ENCODE results near the gene FOCAD.

The FOCAD gene

DNA sequence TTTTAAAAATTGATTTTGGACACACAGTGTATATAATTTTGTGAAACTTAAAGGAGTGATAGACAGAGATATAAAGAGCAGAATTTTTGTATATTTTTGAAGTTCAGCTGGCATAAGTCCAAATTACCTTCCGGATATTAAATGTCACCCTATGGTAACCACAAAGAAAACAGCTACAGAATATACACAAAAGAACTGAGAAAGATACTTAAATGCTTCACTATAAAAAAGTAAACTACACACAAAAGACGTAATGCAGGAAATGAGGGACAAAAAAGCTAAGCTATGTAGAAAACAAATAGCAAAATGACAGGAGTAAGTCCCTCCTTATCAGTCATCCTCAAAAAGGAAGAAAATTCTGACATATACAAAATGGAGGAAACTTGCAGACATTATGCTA, 318.0 kb downstream of the FOCAD start:
- no peaks in the 10 kb centered on the region for H3K79me2 ChIP-seq (ENCODE audit: control insufficient read depth, low read length)
- TF ChIP-seq, protein P1, sequence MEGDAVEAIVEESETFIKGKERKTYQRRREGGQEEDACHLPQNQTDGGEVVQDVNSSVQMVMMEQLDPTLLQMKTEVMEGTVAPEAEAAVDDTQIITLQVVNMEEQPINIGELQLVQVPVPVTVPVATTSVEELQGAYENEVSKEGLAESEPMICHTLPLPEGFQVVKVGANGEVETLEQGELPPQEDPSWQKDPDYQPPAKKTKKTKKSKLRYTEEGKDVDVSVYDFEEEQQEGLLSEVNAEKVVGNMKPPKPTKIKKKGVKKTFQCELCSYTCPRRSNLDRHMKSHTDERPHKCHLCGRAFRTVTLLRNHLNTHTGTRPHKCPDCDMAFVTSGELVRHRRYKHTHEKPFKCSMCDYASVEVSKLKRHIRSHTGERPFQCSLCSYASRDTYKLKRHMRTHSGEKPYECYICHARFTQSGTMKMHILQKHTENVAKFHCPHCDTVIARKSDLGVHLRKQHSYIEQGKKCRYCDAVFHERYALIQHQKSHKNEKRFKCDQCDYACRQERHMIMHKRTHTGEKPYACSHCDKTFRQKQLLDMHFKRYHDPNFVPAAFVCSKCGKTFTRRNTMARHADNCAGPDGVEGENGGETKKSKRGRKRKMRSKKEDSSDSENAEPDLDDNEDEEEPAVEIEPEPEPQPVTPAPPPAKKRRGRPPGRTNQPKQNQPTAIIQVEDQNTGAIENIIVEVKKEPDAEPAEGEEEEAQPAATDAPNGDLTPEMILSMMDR (IDR thresholded peaks at IDR 0.05; ENCODE audit: low read depth, low read length, poor library complexity, severe bottlenecking), result no peak
- no peak for TF ChIP-seq EZH2phosphoT487 (IDR thresholded peaks at IDR 0.05; ENCODE audit: borderline replicate concordance, low read length)
- H3K4me1 ChIP-seq (ENCODE audit: control insufficient read depth, low read length), result peaks cover 10% of the 10 kb centered on the region
- H4K20me1 ChIP-seq (ENCODE audit: control insufficient read depth, insufficient read depth, low read depth, low read length), result no peaks in the 10 kb centered on the region
- H3K27me3 ChIP-seq (ENCODE audit: control insufficient read depth, low read length), result no peaks in the 10 kb centered on the region
- no peak overlapping the region for H3K4me2 ChIP-seq (ENCODE audit: low read length)
- peaks cover 3% of the 10 kb centered on the region; the same call in 1 of the 2 replicates for H3F3A ChIP-seq (ENCODE audit: control insufficient read depth, insufficient read depth)
- no peak overlapping the region for H3K27ac ChIP-seq (ENCODE audit: low read depth, low read length)
- no peaks in the 10 kb centered on the region for H3K9me2 ChIP-seq (replicated peaks; ENCODE audit: control insufficient read depth, low read length)
- no peaks in the 10 kb centered on the region for H3K36me3 ChIP-seq (ENCODE audit: control insufficient read depth, low read length)
- H3K4me3 ChIP-seq (ENCODE audit: low read length), result no peak overlapping the region
- no peaks in the 10 kb centered on the region for H3K9me3 ChIP-seq (ENCODE audit: control insufficient read depth, insufficient read depth, low read length)

DNA sequence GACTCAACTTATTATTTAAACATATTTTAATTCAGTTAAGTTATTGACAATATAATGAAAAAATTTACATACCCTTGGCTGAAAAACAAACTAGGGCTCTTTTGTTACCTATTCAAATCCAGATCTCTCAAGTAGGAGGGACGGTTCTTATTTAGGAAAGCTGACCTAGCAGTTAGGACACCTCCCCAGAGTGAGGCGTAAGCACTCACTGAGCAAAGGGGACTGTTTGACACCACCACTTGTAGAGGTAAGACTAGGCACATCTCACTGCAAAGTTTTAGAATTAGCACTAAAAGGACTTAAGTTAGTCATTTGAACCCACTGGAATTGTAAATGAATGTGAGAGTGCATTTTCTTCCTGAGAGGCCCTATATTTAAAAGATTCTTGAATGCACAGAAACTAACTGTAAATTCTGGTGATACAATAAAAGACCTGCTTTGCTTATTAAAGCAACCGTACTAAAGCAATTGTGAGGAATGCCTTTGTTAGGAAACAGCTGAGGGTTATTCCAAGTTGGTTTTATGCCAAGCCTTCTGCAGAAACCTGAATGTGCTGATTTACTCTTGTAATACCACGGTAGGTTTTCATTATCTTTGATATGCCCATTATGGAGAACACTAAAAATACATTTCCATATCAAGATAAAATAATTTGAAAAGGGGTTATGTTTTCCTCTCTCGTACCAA, 331.2 kb downstream of the FOCAD start:
- no peaks in the 10 kb centered on the region for H3F3A ChIP-seq (ENCODE audit: control insufficient read depth, insufficient read depth)
- no peak overlapping the region for H3K4me2 ChIP-seq (ENCODE audit: low read length)
- no peaks in the 10 kb centered on the region for H3K79me2 ChIP-seq (ENCODE audit: control insufficient read depth, low read length)
- peaks cover 12% of the 10 kb centered on the region for H3K4me1 ChIP-seq (ENCODE audit: control insufficient read depth, low read length)
- no peaks in the 10 kb centered on the region for H3K9me2 ChIP-seq (replicated peaks; ENCODE audit: control insufficient read depth, low read length)
- no peak overlapping the region for H3K27ac ChIP-seq (ENCODE audit: low read depth, low read length)
- no peak overlapping the region for H3K4me3 ChIP-seq (ENCODE audit: low read length)
- no peaks in the 10 kb centered on the region for H3K9me3 ChIP-seq (ENCODE audit: control insufficient read depth, insufficient read depth, low read length)
- TF ChIP-seq, protein P1 (IDR thresholded peaks at IDR 0.05; ENCODE audit: low read depth, low read length, poor library complexity, severe bottlenecking), result no peak
- no peak for TF ChIP-seq EZH2phosphoT487 (IDR thresholded peaks at IDR 0.05; ENCODE audit: borderline replicate concordance, low read length)
- H3K36me3 ChIP-seq (ENCODE audit: control insufficient read depth, low read length), result no peaks in the 10 kb centered on the region
- H3K27me3 ChIP-seq (ENCODE audit: control insufficient read depth, low read length), result no peaks in the 10 kb centered on the region
- H4K20me1 ChIP-seq (ENCODE audit: control insufficient read depth, insufficient read depth, low read depth, low read length), result no peaks in the 10 kb centered on the region

DNA sequence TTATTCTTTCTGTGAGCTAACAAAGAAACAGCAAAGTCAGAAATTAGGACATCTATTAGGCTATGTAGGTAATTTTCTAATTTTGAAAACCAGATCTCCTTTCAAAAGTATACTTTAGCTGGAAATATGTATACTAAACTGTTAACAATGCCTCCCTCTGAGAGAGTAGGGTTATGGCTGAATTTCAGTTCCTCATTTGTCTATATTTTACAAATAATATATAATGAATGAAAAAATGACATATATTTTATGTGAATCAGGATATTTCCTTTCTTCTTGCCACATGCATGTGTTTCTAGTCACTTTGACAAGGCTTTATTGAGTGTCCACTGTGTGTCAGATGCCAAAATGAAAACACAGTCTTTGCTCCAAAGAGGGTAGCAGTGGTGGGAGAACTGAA, 331.9 kb downstream of the FOCAD start:
- no peak for TF ChIP-seq EZH2phosphoT487 (IDR thresholded peaks at IDR 0.05; ENCODE audit: borderline replicate concordance, low read length)
- TF ChIP-seq, protein P1 (IDR thresholded peaks at IDR 0.05; ENCODE audit: low read depth, low read length, poor library complexity, severe bottlenecking), result no peak
- H3K4me2 ChIP-seq (ENCODE audit: low read length), result no peak overlapping the region

More for the DNA sequence above, 331.9 kb downstream of the FOCAD start:
- no peaks in the 10 kb centered on the region for H3K79me2 ChIP-seq (ENCODE audit: control insufficient read depth, low read length)
- H3K4me1 ChIP-seq (ENCODE audit: control insufficient read depth, low read length), result peaks cover 12% of the 10 kb centered on the region
- no peaks in the 10 kb centered on the region for H3K9me2 ChIP-seq (replicated peaks; ENCODE audit: control insufficient read depth, low read length)
- H3K27me3 ChIP-seq (ENCODE audit: control insufficient read depth, low read length), result no peaks in the 10 kb centered on the region
- H3K9me3 ChIP-seq (ENCODE audit: control insufficient read depth, insufficient read depth, low read length), result no peaks in the 10 kb centered on the region
- no peak overlapping the region for H3K4me3 ChIP-seq (ENCODE audit: low read length)
- no peak overlapping the region for H3K27ac ChIP-seq (ENCODE audit: low read depth, low read length)
- H3F3A ChIP-seq (ENCODE audit: control insufficient read depth, insufficient read depth), result no peaks in the 10 kb centered on the region
- H3K36me3 ChIP-seq (ENCODE audit: control insufficient read depth, low read length), result no peaks in the 10 kb centered on the region
- no peaks in the 10 kb centered on the region for H4K20me1 ChIP-seq (ENCODE audit: control insufficient read depth, insufficient read depth, low read depth, low read length)

All from DOHH2 (cell line).